Measurements from ENCODE around the gene PLA2G1B. TPM values are rescaled to one million over a fixed set of nuclear protein-coding genes. Genes with fewer than 3 reads are reported as not detected.
A peak's percentile ranks its signal among the peaks of the same experiment; 100 is the strongest.

Gene PLA2G1B
- total and polyA plus RNA-seq, 2 of the 13 experiments (the other 11 are each of a cell fraction or from before 2014, with no cell fraction given), result 0.33 to 1.4 TPM

DNA sequence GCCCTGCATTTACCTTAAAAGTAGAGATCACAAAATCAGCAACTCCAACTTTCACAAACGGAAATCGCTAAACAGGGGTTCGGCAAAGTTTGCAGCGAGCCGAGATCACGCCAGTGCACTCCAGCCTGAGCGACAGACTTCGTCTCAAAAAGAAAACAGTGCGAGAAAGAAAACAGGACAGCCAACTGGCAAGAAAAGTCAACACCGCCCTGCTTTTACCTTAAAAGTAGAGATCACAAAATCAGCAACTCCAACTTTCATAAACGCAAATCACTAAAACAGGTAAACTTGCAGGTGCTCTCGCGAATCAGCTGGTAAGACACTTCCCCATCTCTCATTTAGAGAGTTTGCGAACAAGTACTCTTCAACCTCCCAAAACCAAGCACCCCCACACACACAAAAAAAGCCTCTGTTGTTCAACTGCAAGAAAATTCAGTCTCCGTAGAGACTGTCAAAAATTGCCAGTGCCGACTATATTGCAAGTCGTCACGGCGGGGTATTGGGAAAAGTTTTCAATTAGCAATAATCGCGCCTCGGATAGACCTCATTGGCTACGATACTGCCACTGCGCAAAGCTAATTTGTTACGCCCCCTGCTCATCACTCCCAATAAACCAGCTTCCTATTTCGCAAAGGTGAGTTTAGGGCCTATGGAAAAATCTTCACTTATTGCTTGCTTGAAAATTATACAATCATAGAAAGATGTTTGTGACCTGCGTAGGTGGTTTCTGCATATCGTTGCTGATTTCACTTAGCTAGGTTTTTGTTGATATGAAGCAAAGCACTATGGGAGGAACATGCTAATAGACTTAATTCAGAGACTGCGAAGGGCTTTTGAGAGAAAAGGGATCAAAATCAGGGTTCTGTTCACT is 34.7 kb downstream of the PLA2G1B start, which contains the start of gene RNU4-1 (continued):
- no peak for TF ChIP-seq ATM (IDR thresholded peaks at IDR 0.05; ENCODE audit: borderline replicate concordance)
- TF ChIP-seq, protein P1, sequence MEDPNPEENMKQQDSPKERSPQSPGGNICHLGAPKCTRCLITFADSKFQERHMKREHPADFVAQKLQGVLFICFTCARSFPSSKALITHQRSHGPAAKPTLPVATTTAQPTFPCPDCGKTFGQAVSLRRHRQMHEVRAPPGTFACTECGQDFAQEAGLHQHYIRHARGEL (CRISPR knock-in tag; IDR thresholded peaks at IDR 0.05), result no peak
- TF ChIP-seq, protein P2, sequence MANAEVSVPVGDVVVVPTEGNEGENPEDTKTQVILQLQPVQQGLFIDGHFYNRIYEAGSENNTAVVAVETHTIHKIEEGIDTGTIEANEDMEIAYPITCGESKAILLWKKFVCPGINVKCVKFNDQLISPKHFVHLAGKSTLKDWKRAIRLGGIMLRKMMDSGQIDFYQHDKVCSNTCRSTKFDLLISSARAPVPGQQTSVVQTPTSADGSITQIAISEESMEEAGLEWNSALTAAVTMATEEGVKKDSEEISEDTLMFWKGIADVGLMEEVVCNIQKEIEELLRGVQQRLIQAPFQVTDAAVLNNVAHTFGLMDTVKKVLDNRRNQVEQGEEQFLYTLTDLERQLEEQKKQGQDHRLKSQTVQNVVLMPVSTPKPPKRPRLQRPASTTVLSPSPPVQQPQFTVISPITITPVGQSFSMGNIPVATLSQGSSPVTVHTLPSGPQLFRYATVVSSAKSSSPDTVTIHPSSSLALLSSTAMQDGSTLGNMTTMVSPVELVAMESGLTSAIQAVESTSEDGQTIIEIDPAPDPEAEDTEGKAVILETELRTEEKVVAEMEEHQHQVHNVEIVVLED (CRISPR knock-in tag; IDR thresholded peaks at IDR 0.05; ENCODE audit: borderline replicate concordance), result peak; percentile 28; the same call in 1 of the 2 replicates
- no peak for TF ChIP-seq HES4 (CRISPR knock-in tag; IDR thresholded peaks at IDR 0.05; ENCODE audit: borderline replicate concordance)
- TF ChIP-seq, protein P3, sequence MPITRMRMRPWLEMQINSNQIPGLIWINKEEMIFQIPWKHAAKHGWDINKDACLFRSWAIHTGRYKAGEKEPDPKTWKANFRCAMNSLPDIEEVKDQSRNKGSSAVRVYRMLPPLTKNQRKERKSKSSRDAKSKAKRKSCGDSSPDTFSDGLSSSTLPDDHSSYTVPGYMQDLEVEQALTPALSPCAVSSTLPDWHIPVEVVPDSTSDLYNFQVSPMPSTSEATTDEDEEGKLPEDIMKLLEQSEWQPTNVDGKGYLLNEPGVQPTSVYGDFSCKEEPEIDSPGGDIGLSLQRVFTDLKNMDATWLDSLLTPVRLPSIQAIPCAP (CRISPR knock-in tag; IDR thresholded peaks at IDR 0.05; ENCODE audit: low read depth), result no peak
- no peak for TF ChIP-seq SP2 (CRISPR knock-in tag; IDR thresholded peaks at IDR 0.05)
- TF ChIP-seq, protein P4, sequence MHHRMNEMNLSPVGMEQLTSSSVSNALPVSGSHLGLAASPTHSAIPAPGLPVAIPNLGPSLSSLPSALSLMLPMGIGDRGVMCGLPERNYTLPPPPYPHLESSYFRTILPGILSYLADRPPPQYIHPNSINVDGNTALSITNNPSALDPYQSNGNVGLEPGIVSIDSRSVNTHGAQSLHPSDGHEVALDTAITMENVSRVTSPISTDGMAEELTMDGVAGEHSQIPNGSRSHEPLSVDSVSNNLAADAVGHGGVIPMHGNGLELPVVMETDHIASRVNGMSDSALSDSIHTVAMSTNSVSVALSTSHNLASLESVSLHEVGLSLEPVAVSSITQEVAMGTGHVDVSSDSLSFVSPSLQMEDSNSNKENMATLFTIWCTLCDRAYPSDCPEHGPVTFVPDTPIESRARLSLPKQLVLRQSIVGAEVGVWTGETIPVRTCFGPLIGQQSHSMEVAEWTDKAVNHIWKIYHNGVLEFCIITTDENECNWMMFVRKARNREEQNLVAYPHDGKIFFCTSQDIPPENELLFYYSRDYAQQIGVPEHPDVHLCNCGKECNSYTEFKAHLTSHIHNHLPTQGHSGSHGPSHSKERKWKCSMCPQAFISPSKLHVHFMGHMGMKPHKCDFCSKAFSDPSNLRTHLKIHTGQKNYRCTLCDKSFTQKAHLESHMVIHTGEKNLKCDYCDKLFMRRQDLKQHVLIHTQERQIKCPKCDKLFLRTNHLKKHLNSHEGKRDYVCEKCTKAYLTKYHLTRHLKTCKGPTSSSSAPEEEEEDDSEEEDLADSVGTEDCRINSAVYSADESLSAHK (CRISPR knock-in tag; IDR thresholded peaks at IDR 0.05; ENCODE audit: borderline replicate concordance), result no peak
- TF ChIP-seq, protein P5, sequence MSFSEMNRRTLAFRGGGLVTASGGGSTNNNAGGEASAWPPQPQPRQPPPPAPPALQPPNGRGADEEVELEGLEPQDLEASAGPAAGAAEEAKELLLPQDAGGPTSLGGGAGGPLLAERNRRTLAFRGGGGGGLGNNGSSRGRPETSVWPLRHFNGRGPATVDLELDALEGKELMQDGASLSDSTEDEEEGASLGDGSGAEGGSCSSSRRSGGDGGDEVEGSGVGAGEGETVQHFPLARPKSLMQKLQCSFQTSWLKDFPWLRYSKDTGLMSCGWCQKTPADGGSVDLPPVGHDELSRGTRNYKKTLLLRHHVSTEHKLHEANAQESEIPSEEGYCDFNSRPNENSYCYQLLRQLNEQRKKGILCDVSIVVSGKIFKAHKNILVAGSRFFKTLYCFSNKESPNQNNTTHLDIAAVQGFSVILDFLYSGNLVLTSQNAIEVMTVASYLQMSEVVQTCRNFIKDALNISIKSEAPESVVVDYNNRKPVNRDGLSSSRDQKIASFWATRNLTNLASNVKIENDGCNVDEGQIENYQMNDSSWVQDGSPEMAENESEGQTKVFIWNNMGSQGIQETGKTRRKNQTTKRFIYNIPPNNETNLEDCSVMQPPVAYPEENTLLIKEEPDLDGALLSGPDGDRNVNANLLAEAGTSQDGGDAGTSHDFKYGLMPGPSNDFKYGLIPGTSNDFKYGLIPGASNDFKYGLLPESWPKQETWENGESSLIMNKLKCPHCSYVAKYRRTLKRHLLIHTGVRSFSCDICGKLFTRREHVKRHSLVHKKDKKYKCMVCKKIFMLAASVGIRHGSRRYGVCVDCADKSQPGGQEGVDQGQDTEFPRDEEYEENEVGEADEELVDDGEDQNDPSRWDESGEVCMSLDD (CRISPR knock-in tag; IDR thresholded peaks at IDR 0.05; ENCODE audit: borderline replicate concordance), result peak; percentile 59; the same call in 1 of the 2 replicates
- TF ChIP-seq ZNF776 (CRISPR knock-in tag; IDR thresholded peaks at IDR 0.05), result no peak
- TF ChIP-seq ZNF33B (CRISPR knock-in tag; IDR thresholded peaks at IDR 0.05), result no peak; the same call in 1 of the 2 replicates
- TF ChIP-seq ZNF383 (CRISPR knock-in tag; IDR thresholded peaks at IDR 0.05; ENCODE audit: borderline replicate concordance), result no peak
- TF ChIP-seq, protein P6, sequence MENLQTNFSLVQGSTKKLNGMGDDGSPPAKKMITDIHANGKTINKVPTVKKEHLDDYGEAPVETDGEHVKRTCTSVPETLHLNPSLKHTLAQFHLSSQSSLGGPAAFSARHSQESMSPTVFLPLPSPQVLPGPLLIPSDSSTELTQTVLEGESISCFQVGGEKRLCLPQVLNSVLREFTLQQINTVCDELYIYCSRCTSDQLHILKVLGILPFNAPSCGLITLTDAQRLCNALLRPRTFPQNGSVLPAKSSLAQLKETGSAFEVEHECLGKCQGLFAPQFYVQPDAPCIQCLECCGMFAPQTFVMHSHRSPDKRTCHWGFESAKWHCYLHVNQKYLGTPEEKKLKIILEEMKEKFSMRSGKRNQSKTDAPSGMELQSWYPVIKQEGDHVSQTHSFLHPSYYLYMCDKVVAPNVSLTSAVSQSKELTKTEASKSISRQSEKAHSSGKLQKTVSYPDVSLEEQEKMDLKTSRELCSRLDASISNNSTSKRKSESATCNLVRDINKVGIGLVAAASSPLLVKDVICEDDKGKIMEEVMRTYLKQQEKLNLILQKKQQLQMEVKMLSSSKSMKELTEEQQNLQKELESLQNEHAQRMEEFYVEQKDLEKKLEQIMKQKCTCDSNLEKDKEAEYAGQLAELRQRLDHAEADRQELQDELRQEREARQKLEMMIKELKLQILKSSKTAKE (CRISPR knock-in tag; IDR thresholded peaks at IDR 0.05; ENCODE audit: borderline replicate concordance), result no peak
- 0 out of 2 replicates have a peak, but pooled peaks have one; percentile 31 for TF ChIP-seq RFXANK (CRISPR knock-in tag; IDR thresholded peaks at IDR 0.05)
- TF ChIP-seq ZBTB1 (CRISPR knock-in tag; IDR thresholded peaks at IDR 0.05; ENCODE audit: borderline replicate concordance), result no peak
- TF ChIP-seq MZF1 (CRISPR knock-in tag; IDR thresholded peaks at IDR 0.05; ENCODE audit: borderline replicate concordance), result no peak
- peak; percentile 67 for TF ChIP-seq ZNF816 (CRISPR knock-in tag; IDR thresholded peaks at IDR 0.05; ENCODE audit: borderline replicate concordance)
- no peak for TF ChIP-seq ZFP41 (CRISPR knock-in tag; IDR thresholded peaks at IDR 0.05; ENCODE audit: borderline replicate concordance)
